ENCODE results near the gene PDIA6. TPM values are rescaled to one million over a fixed set of nuclear protein-coding genes. Genes with fewer than 3 reads are reported as not detected.

The PDIA6 gene
- total RNA-seq, 4 donors from 2014 or later: 35.2 to 90.3 (median 66.3) TPM

- H3K27me3 ChIP-seq: no peaks in the 10 kb centered on the region
- H3K9me3 ChIP-seq: no peaks in the 10 kb centered on the region
- no peaks in the 10 kb centered on the region for H3K4me1 ChIP-seq
- in situ Hi-C loops (cut with MboI; ENCODE audit: low pct_ligation_motif_present in 1 of 4, low pct_unique_long_range_greater_than_20kb in 1 of 4, low sequenced_read_pairs in 3 of 4) (no loop called here), intact Hi-C loops (cut with DNase I; ENCODE audit: low total_unique reads) (no loop called here)
- WGBS, 2 donors (ENCODE audit: low coverage in 1 of 2): 88% methylated on average over 26 of the region's 27 CpGs; no CpG with 5 or more reads in 1 of the 2 donors
- no peak overlapping the region for H3K4me3 ChIP-seq
- TF ChIP-seq POLR2A (IDR thresholded peaks at IDR 0.05): no peak
- no peak for TF ChIP-seq POLR2AphosphoS5 (IDR thresholded peaks at IDR 0.05)
- TF ChIP-seq, protein P1, sequence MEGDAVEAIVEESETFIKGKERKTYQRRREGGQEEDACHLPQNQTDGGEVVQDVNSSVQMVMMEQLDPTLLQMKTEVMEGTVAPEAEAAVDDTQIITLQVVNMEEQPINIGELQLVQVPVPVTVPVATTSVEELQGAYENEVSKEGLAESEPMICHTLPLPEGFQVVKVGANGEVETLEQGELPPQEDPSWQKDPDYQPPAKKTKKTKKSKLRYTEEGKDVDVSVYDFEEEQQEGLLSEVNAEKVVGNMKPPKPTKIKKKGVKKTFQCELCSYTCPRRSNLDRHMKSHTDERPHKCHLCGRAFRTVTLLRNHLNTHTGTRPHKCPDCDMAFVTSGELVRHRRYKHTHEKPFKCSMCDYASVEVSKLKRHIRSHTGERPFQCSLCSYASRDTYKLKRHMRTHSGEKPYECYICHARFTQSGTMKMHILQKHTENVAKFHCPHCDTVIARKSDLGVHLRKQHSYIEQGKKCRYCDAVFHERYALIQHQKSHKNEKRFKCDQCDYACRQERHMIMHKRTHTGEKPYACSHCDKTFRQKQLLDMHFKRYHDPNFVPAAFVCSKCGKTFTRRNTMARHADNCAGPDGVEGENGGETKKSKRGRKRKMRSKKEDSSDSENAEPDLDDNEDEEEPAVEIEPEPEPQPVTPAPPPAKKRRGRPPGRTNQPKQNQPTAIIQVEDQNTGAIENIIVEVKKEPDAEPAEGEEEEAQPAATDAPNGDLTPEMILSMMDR (IDR thresholded peaks at IDR 0.05): no peak
- TF ChIP-seq EP300 (IDR thresholded peaks at IDR 0.05; ENCODE audit: low read depth): no peak
- H3K27ac ChIP-seq: no peak overlapping the region
- H3K36me3 ChIP-seq: peaks cover 0 to 13% (median 5%) of the 10 kb centered on the region in 4 donors
- DNase-seq: no peak
Observed at GRCh38 chr2:10776231-10776977, 36.2 kb downstream of the PDIA6 start.

- 92% methylated on average over 13 of the region's 13 CpGs; no CpG with 5 or more reads in 1 of the 2 donors for WGBS, 2 donors (ENCODE audit: low coverage in 1 of 2)
- Histone ChIP-seq H3K27me3 (no peaks in the 10 kb centered on the region), H3K4me1 (no peaks in the 10 kb centered on the region), H3K27ac (no peak overlapping the region), H3K9me3 (no peaks in the 10 kb centered on the region), H3K36me3 (peaks cover 0 to 7% (median 2%) of the 10 kb centered on the region in 4 donors), H3K4me3 (no peak overlapping the region)
- intact Hi-C loops (cut with DNase I; ENCODE audit: low total_unique reads) (no loop called here), in situ Hi-C loops (cut with MboI; ENCODE audit: low pct_ligation_motif_present in 1 of 4, low pct_unique_long_range_greater_than_20kb in 1 of 4, low sequenced_read_pairs in 3 of 4) (no loop called here)
- TF ChIP-seq POLR2A (IDR thresholded peaks at IDR 0.05) (no peak), EP300 (IDR thresholded peaks at IDR 0.05; ENCODE audit: low read depth) (no peak), POLR2AphosphoS5 (IDR thresholded peaks at IDR 0.05) (no peak)
- TF ChIP-seq, protein P1 (IDR thresholded peaks at IDR 0.05): no peak
- no peak for DNase-seq
Observed at GRCh38 chr2:10775831-10776230, 36.8 kb downstream of the PDIA6 start.

GRCh38 chr2:10775021-10775780 is 37.4 kb downstream of the PDIA6 start:
- H3K27me3 ChIP-seq: no peaks in the 10 kb centered on the region
- DNase-seq: no peak
- no peaks in the 10 kb centered on the region for H3K4me1 ChIP-seq
- H3K36me3 ChIP-seq: peaks cover 0 to 4% (median 1%) of the 10 kb centered on the region in 4 donors
- no peaks in the 10 kb centered on the region for H3K9me3 ChIP-seq
- intact Hi-C loops (cut with DNase I; ENCODE audit: low total_unique reads) (no loop called here), in situ Hi-C loops (cut with MboI; ENCODE audit: low pct_ligation_motif_present in 1 of 4, low pct_unique_long_range_greater_than_20kb in 1 of 4, low sequenced_read_pairs in 3 of 4) (no loop called here)
- TF ChIP-seq EP300 (IDR thresholded peaks at IDR 0.05; ENCODE audit: low read depth) (no peak), POLR2A (IDR thresholded peaks at IDR 0.05) (no peak), POLR2AphosphoS5 (IDR thresholded peaks at IDR 0.05) (no peak)
- TF ChIP-seq, protein P1 (IDR thresholded peaks at IDR 0.05): no peak
- 73% methylated on average over 23 of the region's 23 CpGs; no CpG with 5 or more reads in 1 of the 2 donors for WGBS, 2 donors (ENCODE audit: low coverage in 1 of 2)
- H3K27ac ChIP-seq: no peak overlapping the region
- H3K4me3 ChIP-seq: no peak overlapping the region

DNA sequence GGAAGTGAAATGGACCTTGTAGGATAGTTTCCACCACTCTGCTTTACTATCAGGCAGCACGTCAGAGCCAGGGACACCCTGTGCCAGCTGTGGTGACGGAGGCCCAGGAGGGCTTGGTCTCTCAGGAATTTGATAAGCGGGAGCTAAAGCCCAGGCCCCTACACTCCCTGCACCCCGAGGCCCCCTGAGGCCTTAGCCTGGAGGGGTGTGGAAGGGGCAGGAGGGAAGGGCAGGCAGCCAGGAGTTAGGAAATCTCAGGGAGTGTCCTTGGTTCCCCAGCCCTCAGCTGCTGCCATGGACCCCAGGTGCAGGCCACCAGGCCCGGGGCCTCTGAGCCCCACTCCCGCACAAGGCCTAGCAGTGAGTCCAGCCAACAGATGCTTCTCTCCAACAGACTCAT is 38.2 kb downstream of the PDIA6 start:
- H3K27ac ChIP-seq: no peak overlapping the region
- H3K36me3 ChIP-seq: peaks cover 0 to 4% (median 1%) of the 10 kb centered on the region in 4 donors
- no peaks in the 10 kb centered on the region for H3K27me3 ChIP-seq
- TF ChIP-seq EP300 (IDR thresholded peaks at IDR 0.05; ENCODE audit: low read depth) (no peak), POLR2AphosphoS5 (IDR thresholded peaks at IDR 0.05) (no peak), POLR2A (IDR thresholded peaks at IDR 0.05) (no peak)
- TF ChIP-seq, protein P1 (IDR thresholded peaks at IDR 0.05): no peak
- no peak overlapping the region for H3K4me3 ChIP-seq
- in situ Hi-C loops (cut with MboI; ENCODE audit: low pct_ligation_motif_present in 1 of 4, low pct_unique_long_range_greater_than_20kb in 1 of 4, low sequenced_read_pairs in 3 of 4): no loop called here
- H3K9me3 ChIP-seq: no peaks in the 10 kb centered on the region
- H3K4me1 ChIP-seq: no peaks in the 10 kb centered on the region
- intact Hi-C loops (cut with DNase I; ENCODE audit: low total_unique reads): no loop called here
- 77 to 80% methylated on average over 1 to 6 of the region's 6 CpGs for WGBS, 2 donors (ENCODE audit: low coverage in 1 of 2)
- no peak for DNase-seq
